ENCODE measurements around the gene TXNL4B. TPM values are rescaled to one million over a fixed set of nuclear protein-coding genes. Genes with fewer than 3 reads are reported as not detected.

TXNL4B gene
- total and polyA plus RNA-seq, 2 donors (not counting 1 experiment from before 2014, with no cell fraction given) = 9.9 to 16.1 TPM

DNA sequence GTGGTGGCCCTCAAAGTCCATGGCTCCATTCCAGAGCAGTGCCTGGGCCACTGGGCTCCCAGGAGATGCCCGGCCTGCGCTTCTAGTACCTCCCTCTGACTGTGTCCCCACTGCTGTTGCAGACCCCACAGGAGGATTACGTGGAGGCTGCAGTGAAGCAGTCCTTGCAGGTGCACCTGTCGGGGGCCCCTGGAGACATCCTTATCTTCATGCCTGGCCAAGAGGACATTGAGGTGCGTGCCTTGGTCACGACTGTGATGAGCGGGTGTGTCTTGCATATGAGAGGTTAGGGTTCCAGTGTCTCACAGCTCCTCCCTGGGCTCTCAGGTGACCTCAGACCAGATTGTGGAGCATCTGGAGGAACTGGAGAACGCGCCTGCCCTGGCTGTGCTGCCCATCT, 11.5 kb upstream of the TXNL4B start:
- no peaks in the 10 kb centered on the region for H3K9me3 ChIP-seq (ENCODE audit: control extremely low read depth in 1 of 3, control insufficient read depth in 2 of 3, insufficient read depth in 1 of 3, low read length in 2 of 3)
- Mint-ChIP-seq H3K9me3 (ENCODE audit: insufficient read depth) (no peaks in the 10 kb centered on the region), H3K4me1 (peaks cover 15% of the 10 kb centered on the region), H3K27me3 (no peaks in the 10 kb centered on the region), H3K27ac (no peak overlapping the region), H3K4me3 (no peak overlapping the region)
- no peak overlapping the region for H2AFZ ChIP-seq (ENCODE audit: insufficient read depth, low read depth, low read length, poor library complexity, severe bottlenecking)
- H3K9ac ChIP-seq (ENCODE audit: low read length) = no peak overlapping the region
- WGBS (ENCODE audit: insufficient coverage) = 100% methylated on average over 9 of the region's 9 CpGs
- no peak overlapping the region for H3K4me2 ChIP-seq (replicated peaks; ENCODE audit: low read depth, low read length, poor library complexity, severe bottlenecking)
- H3K4me3 ChIP-seq (ENCODE audit: control extremely low read depth in 1 of 5, extremely low read depth in 1 of 5, insufficient read depth in 1 of 5, low read depth in 2 of 5, low read length in 4 of 5) = no peak overlapping the region
- ATAC-seq (ENCODE audit: low read depth) = no peak
- intact Hi-C loops (cut with micrococcal nuclease) = no loop called here
- no peaks in the 10 kb centered on the region for H3K79me2 ChIP-seq (ENCODE audit: control insufficient read depth, insufficient read depth, low read length)
- CTCF ChIA-PET = no interaction called here
- DNase-seq = no peak
- H3K27me3 ChIP-seq (replicated peaks in 1 of 4; ENCODE audit: control extremely low read depth in 1 of 4, control insufficient read depth in 3 of 4, insufficient read depth in 4 of 4, low read length in 3 of 4) = no peaks in the 10 kb centered on the region
- peaks cover 15% of the 10 kb centered on the region for H4K20me1 ChIP-seq (ENCODE audit: control insufficient read depth, insufficient read depth, low read length, poor library complexity, severe bottlenecking)
- H3K36me3 ChIP-seq (replicated peaks in 1 of 2; ENCODE audit: control extremely low read depth in 1 of 2, control insufficient read depth in 1 of 2, extremely low read depth in 1 of 2, insufficient read depth in 2 of 2, low read length in 1 of 2) = peaks cover 3 to 96% of the 10 kb centered on the region in 2 experiments
- peaks cover 5 to 9% of the 10 kb centered on the region in 2 donors for H3K4me1 ChIP-seq (ENCODE audit: control insufficient read depth in 2 of 2, insufficient read depth in 2 of 2, low read length in 2 of 2)
- H3K27ac ChIP-seq (ENCODE audit: low read length in 2 of 2) = no peak overlapping the region
- no peak for TF ChIP-seq CTCF (IDR thresholded peaks at IDR 0.05)
- no peak for TF ChIP-seq EZH2 (IDR thresholded peaks at IDR 0.05; ENCODE audit: borderline replicate concordance, insufficient read depth, low read depth, low read length, poor library complexity, severe bottlenecking)
- POLR2A ChIA-PET = no interaction called here

DNA sequence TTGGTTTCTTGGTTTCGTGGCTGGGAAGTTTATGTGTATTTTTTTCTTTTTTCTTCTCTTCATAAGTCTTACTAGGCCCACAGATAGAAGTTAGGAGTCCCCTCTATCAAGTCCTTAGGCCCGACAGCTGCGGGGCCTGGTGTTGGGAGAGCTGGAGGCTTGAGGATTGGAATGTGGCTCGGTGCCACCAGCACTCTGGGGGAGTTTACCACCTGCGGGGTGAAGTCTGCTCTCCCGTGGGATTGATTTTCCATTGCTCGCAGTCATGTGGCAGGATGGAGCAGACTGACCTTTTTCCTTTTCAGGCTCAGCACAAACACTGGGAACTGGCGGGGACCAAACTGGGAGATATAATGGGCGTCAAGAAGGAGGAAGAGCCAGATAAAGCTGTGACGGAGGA, 7.8 kb upstream of the TXNL4B start:
- no peak overlapping the region for H2AFZ ChIP-seq (ENCODE audit: insufficient read depth, low read depth, low read length, poor library complexity, severe bottlenecking)
- H3K9me3 Mint-ChIP-seq (ENCODE audit: insufficient read depth) = no peaks in the 10 kb centered on the region
- peaks cover 32% of the 10 kb centered on the region for H4K20me1 ChIP-seq (ENCODE audit: control insufficient read depth, insufficient read depth, low read length, poor library complexity, severe bottlenecking)
- no peak for TF ChIP-seq CTCF (IDR thresholded peaks at IDR 0.05)
- no peak for TF ChIP-seq EZH2 (IDR thresholded peaks at IDR 0.05; ENCODE audit: borderline replicate concordance, insufficient read depth, low read depth, low read length, poor library complexity, severe bottlenecking)
- ATAC-seq (ENCODE audit: low read depth) = no peak
- ChIA-PET POLR2A (no interaction called here), CTCF (no interaction called here)
- no peak overlapping the region for H3K27ac Mint-ChIP-seq
- no peak overlapping the region for H3K27ac ChIP-seq (ENCODE audit: low read length in 2 of 2)
- H3K27me3 ChIP-seq (replicated peaks in 1 of 4; ENCODE audit: control extremely low read depth in 1 of 4, control insufficient read depth in 3 of 4, insufficient read depth in 4 of 4, low read length in 3 of 4) = no peaks in the 10 kb centered on the region
- peaks cover 15% of the 10 kb centered on the region for H3K4me1 Mint-ChIP-seq
- H3K27me3 Mint-ChIP-seq = no peaks in the 10 kb centered on the region
- H3K9me3 ChIP-seq (ENCODE audit: control extremely low read depth in 1 of 3, control insufficient read depth in 2 of 3, insufficient read depth in 1 of 3, low read length in 2 of 3) = no peaks in the 10 kb centered on the region
- intact Hi-C loops (cut with micrococcal nuclease) = no loop called here
- no peak overlapping the region for H3K4me2 ChIP-seq (replicated peaks; ENCODE audit: low read depth, low read length, poor library complexity, severe bottlenecking)
- H3K36me3 ChIP-seq (replicated peaks in 1 of 2; ENCODE audit: control extremely low read depth in 1 of 2, control insufficient read depth in 1 of 2, extremely low read depth in 1 of 2, insufficient read depth in 2 of 2, low read length in 1 of 2) = peaks cover 7 to 97% of the 10 kb centered on the region in 2 experiments
- H3K79me2 ChIP-seq (ENCODE audit: control insufficient read depth, insufficient read depth, low read length) = peaks cover 7% of the 10 kb centered on the region
- no peak for DNase-seq
- H3K9ac ChIP-seq (ENCODE audit: low read length) = no peak overlapping the region
- no peak overlapping the region for H3K4me3 Mint-ChIP-seq
- H3K4me3 ChIP-seq (ENCODE audit: control extremely low read depth in 1 of 5, extremely low read depth in 1 of 5, insufficient read depth in 1 of 5, low read depth in 2 of 5, low read length in 4 of 5) = no peak overlapping the region
- H3K4me1 ChIP-seq (ENCODE audit: control insufficient read depth in 2 of 2, insufficient read depth in 2 of 2, low read length in 2 of 2) = peaks cover 5 to 9% of the 10 kb centered on the region in 2 donors
- WGBS (ENCODE audit: insufficient coverage) = 99% methylated on average over 7 of the region's 10 CpGs
